GM12891 (cell line): Measurements from ENCODE around the gene SUPT4H1.

Experiments used
- PAX5 ChIP-seq: IDR thresholded peaks from 2 replicates; pipeline ENCODE4 v1.6.1; 2011; ENCODE audit warnings: low read length, moderate library complexity, mild to moderate bottlenecking; ENCODE audit not compliant: insufficient read depth, severe bottlenecking
- POLR2A ChIP-seq: IDR thresholded peaks from 2 replicates; pipeline ENCODE4 v1.6.1; 2011; ENCODE audit warnings: low read depth, low read length, control low read depth
- POLR2AphosphoS5 ChIP-seq: IDR thresholded peaks from 2 replicates; pipeline ENCODE4 v1.6.1; 2011; ENCODE audit warnings: low read depth, low read length, control low read depth
- POU2F2 ChIP-seq: IDR thresholded peaks from 2 replicates; pipeline ENCODE4 v1.6.1; 2011; ENCODE audit warnings: low read depth, mild to moderate bottlenecking, control low read depth, low read length, moderate library complexity
- SPI1 ChIP-seq: IDR thresholded peaks from 2 replicates; pipeline ENCODE4 v1.6.1; 2011; ENCODE audit warnings: low read depth, low read length, control low read depth
- TAF1 ChIP-seq: IDR thresholded peaks from 2 replicates; pipeline ENCODE4 v1.6.1; 2011; ENCODE audit warnings: low read depth, low read length, control low read depth

DNA sequence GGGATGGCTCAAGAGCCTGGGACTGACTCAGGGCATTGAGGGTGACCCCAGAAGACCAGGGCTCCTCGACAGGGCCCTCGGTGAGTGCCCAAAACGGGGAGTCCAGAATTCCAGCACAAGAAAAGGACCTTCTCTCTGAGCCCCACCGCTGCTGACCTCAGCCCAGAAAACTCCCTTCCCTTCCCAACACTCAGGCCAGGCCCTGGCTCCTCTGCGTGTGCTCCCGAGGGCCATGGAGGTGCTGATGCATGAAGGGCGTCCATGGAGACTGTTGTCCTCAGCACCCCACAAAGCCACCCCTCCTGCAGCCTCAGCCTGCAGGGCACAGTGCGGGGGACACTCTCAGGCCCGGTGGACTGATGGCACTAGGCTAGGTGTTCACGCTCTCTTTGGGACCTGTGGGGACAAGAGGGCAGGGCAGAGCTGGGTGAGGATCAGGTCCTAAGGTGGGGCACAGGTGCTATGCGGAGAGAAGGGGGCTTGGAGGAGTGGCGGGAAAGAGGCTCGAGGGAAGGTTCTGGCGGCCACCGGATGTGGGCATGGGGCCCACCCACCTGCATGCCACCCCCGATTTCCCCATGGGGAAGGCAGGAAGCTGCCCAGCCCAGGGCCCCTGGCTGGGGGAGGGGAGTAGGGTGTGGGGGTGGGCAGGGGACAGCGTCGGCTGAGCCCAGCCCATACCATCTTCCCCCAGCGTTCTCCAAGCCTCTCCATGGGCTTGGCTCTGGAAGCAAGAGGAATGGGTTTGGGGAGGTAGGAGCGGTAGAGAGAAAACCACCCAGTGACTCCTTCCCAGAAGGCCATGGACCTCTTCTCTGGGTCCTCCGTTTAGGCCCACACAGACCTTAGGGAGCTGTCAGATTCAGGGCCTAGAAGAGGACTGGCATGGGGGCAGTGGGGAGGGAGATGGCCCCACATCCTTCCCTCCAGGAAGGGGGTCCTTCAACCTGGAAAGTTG, 18.9 kb downstream of the SUPT4H1 start:
- TF ChIP-seq POLR2A (no peak; the same call in 1 of the 2 replicates), POLR2AphosphoS5 (peak; percentile 68), POU2F2 (no peak), PAX5 (peak; percentile 13), TAF1 (0 out of 2 replicates have a peak, but pooled peaks have one; percentile 39), SPI1 (no peak)
